HCT116 (cell line): ENCODE results near the gene BFSP2. TPM values are rescaled to one million over a fixed set of nuclear protein-coding genes. Genes with fewer than 3 reads are reported as not detected.

Experiments
- ATAC-seq: fragments of 200-7000 bp; cut with Tn5 transposase; 2 replicates; pipeline ENCODE4 v1.9.1; 2020; ENCODE audit warnings: mild to moderate bottlenecking, moderate library complexity
- BruUV-seq: library from RNA; stranded (reverse); fragments of 400-500 nt; replicated peaks from 2 replicates; lab custom pipeline; 2021; lab: Mats Ljungman, UMichigan
- CTCF ChIA-PET: fragments of 300-600 bp; sonication (Branson Sonifier 250); formaldehyde crosslinking; loops from one replicate; lab custom pipeline; 2021; ENCODE audit warnings: antibody characterized with exemption; lab: Charles Lee
- POLR2A ChIA-PET: fragments of 300-600, 350-600 bp; sonication (Branson Sonifier 250); formaldehyde crosslinking; loops from one replicate; lab custom pipeline; 2021; ENCODE audit warnings: antibody characterized with exemption; lab: Charles Lee
- RAD21 ChIA-PET, 2 experiments: fragments of 300-600 bp; sonication (Branson Sonifier 250); formaldehyde crosslinking; loops; one replicate each; lab custom pipeline; 2023; ENCODE audit warnings: low total read pairs in 2 of 2; ENCODE audit not compliant: uncharacterized antibody in 2 of 2, unreplicated experiment in 2 of 2, low non-redundant PET in 1 of 2; lab: Charles Lee
- DNase-seq: peaks from one replicate; pipeline ENCODE4 v3.0.0-alpha.2; 2010; ENCODE audit warnings: low read depth, low spot score
- H2AFZ ChIP-seq: fragments of 200-600 bp; shearing (Covaris generic), sonication (generic); 2 replicates; pipeline ENCODE4 v1.6.1; 2017; ENCODE audit warnings: low read depth, mixed run types, mixed read lengths, antibody characterized with exemption, low read length; ENCODE audit not compliant: poor library complexity, severe bottlenecking
- H3K27ac ChIP-seq: 2 replicates; pipeline ENCODE4 v1.5.1; 2012; ENCODE audit warnings: low read depth, low read length
- H3K27me3 ChIP-seq: fragments of 200-600 bp; sonication (generic); 2 replicates; pipeline ENCODE4 v1.6.1; 2016; ENCODE audit warnings: mixed run types, low read length, mixed read lengths; ENCODE audit not compliant: insufficient read depth
- H3K36me3 ChIP-seq, 2 experiments: fragments of 200-500 bp in 1 of 2; fragments of 200-600 bp in 1 of 2; sonication (Bioruptor generic) in 1 of 2; sonication (generic) in 1 of 2; 2 replicates each; pipeline versions ENCODE4 v1.5.1 to v1.6.1; 2014 to 2016; ENCODE audit warnings: low read length in 2 of 2, inconsistent platforms in 1 of 2, mixed read lengths in 1 of 2, mixed run types in 1 of 2; ENCODE audit not compliant: insufficient read depth in 2 of 2, control insufficient read depth in 1 of 2
- H3K4me1 ChIP-seq, 2 experiments: fragments of 200-600 bp in 1 of 2; sonication (generic) in 1 of 2; 2 replicates each; pipeline versions ENCODE4 v1.5.1 to v1.6.1; 2012 to 2017; ENCODE audit warnings: low read length in 2 of 2, inconsistent platforms in 1 of 2, mild to moderate bottlenecking in 1 of 2, mixed read lengths in 1 of 2, mixed run types in 1 of 2, moderate library complexity in 1 of 2; ENCODE audit not compliant: insufficient read depth in 2 of 2, control insufficient read depth in 1 of 2
- H3K4me2 ChIP-seq: fragments of 200-600 bp; sonication (generic); 2 replicates; pipeline ENCODE4 v1.6.1; 2017; ENCODE audit warnings: mixed run types, low read length, mixed read lengths
- H3K4me3 ChIP-seq, 2 experiments: fragments of 200-600 bp in 1 of 2; sonication (generic) in 1 of 2; replicated peaks in 1 of 2; 2 replicates each; pipeline ENCODE4 v1.5.1; 2011 to 2016; ENCODE audit warnings: low read length in 2 of 2, control low read depth in 1 of 2, low read depth in 1 of 2, mild to moderate bottlenecking in 1 of 2, mixed read lengths in 1 of 2, mixed run types in 1 of 2
- H3K79me2 ChIP-seq: fragments of 200-600 bp; sonication (generic); 2 replicates; pipeline ENCODE4 v1.6.1; 2017; ENCODE audit warnings: mild to moderate bottlenecking, mixed run types, low read length, moderate library complexity, mixed read lengths; ENCODE audit not compliant: insufficient read depth
- H3K9ac ChIP-seq: fragments of 200-600 bp; sonication (generic); 2 replicates; pipeline ENCODE4 v1.6.1; 2016; ENCODE audit warnings: low read length, mixed read lengths
- H3K9me2 ChIP-seq: fragments of 200-600 bp; sonication (generic), shearing (Covaris generic); 2 replicates; pipeline ENCODE4 v1.6.1; 2017; ENCODE audit warnings: mixed run types, mild to moderate bottlenecking, moderate library complexity; ENCODE audit not compliant: insufficient read depth
- H3K9me3 ChIP-seq, 2 experiments: fragments of 200-500 bp in 1 of 2; fragments of 200-600 bp in 1 of 2; sonication (Bioruptor generic) in 1 of 2; sonication (generic) in 1 of 2; 2 replicates each; pipeline ENCODE4 v1.6.1; 2014 to 2017; ENCODE audit warnings: low read length in 2 of 2, mixed read lengths in 2 of 2, inconsistent platforms in 1 of 2, low read depth in 1 of 2, mild to moderate bottlenecking in 1 of 2, mixed run types in 1 of 2, moderate library complexity in 1 of 2; ENCODE audit not compliant: control insufficient read depth in 1 of 2, insufficient read depth in 1 of 2
- H4K20me1 ChIP-seq: fragments of 200-600 bp; sonication (generic), shearing (Covaris generic); 2 replicates; pipeline ENCODE4 v1.6.1; 2017; ENCODE audit warnings: mixed run types, mild to moderate bottlenecking, moderate library complexity; ENCODE audit not compliant: insufficient read depth
- CEBPB ChIP-seq: IDR thresholded peaks from 2 replicates; pipeline ENCODE4 v1.6.1; 2012; ENCODE audit warnings: low read depth
- EGR1 ChIP-seq: IDR thresholded peaks from 2 replicates; pipeline ENCODE4 v1.6.1; 2012; ENCODE audit warnings: low read depth
- EZH2 ChIP-seq: fragments of 200-600 bp; sonication (generic); IDR thresholded peaks from 2 replicates; pipeline ENCODE4 v1.6.1; 2017; ENCODE audit warnings: antibody characterized with exemption, mixed run types
- FOSL1 ChIP-seq: IDR thresholded peaks from 2 replicates; pipeline ENCODE4 v1.6.1; 2012; ENCODE audit warnings: low read depth
- JUND ChIP-seq: IDR thresholded peaks from 2 replicates; pipeline ENCODE4 v1.6.1; 2012
- POLR2AphosphoS5 ChIP-seq: IDR thresholded peaks from 2 replicates; pipeline ENCODE4 v1.6.1; 2011; ENCODE audit warnings: mild to moderate bottlenecking, low read depth, low read length, moderate library complexity
- RAD21 ChIP-seq: IDR thresholded peaks from 2 replicates; pipeline ENCODE4 v1.6.1; 2012; ENCODE audit warnings: low read depth, mild to moderate bottlenecking
- SIN3A ChIP-seq: IDR thresholded peaks from 2 replicates; pipeline ENCODE4 v1.6.1; 2012; ENCODE audit warnings: low read depth
- SP1 ChIP-seq: IDR thresholded peaks from 2 replicates; pipeline ENCODE4 v1.6.1; 2012; ENCODE audit warnings: low read depth
- SRF ChIP-seq: IDR thresholded peaks from 2 replicates; pipeline ENCODE4 v1.6.1; 2012; ENCODE audit warnings: low read depth
- TCF7L2 ChIP-seq: IDR thresholded peaks from 2 replicates; pipeline ENCODE4 v1.7.0; 2011; ENCODE audit warnings: borderline replicate concordance, inconsistent platforms; ENCODE audit not compliant: insufficient read depth, insufficient read length; ENCODE audit errors: extremely low read depth
- YY1 ChIP-seq: IDR thresholded peaks from 2 replicates; pipeline ENCODE4 v1.6.1; 2011; ENCODE audit warnings: low read length, low read depth, moderate library complexity, mild to moderate bottlenecking; ENCODE audit not compliant: insufficient replicate concordance; ENCODE audit errors: extremely low read depth
- ZFX ChIP-seq: fragments of 450-650 bp; IDR thresholded peaks from 2 replicates; pipeline ENCODE4 v1.6.1; 2017
- ZNF274 ChIP-seq: fragments of 200-500 bp; sonication (Bioruptor generic); IDR thresholded peaks from 2 replicates; pipeline ENCODE4 v1.6.1; 2014; ENCODE audit warnings: mild to moderate bottlenecking, low read depth, low read length, inconsistent platforms
- intact Hi-C: fragments of 100-400 bp; cut with micrococcal nuclease; formaldehyde crosslinking; loops from 2 replicates; pipeline ENCODE4 v1.10.0; 2022
- total RNA-seq: library from RNA; stranded (reverse); gene quantifications from one replicate; pipeline ENCODE4 v1.2.1, GENCODE V29; 2021; ENCODE audit not compliant: unreplicated experiment
- TF ChIP-seq, protein P1 (sequence below): IDR thresholded peaks from 2 replicates; pipeline ENCODE4 v1.6.1; 2012
- TF ChIP-seq, protein P2 (sequence below): IDR thresholded peaks from 2 replicates; pipeline ENCODE4 v1.6.1; 2012
- TF ChIP-seq, protein P3 (sequence below): IDR thresholded peaks from 2 replicates; pipeline ENCODE4 v1.6.1; 2012; ENCODE audit warnings: low read depth

The BFSP2 gene
- total RNA-seq, 1 experiment from 2014 or later: not detected

DNA sequence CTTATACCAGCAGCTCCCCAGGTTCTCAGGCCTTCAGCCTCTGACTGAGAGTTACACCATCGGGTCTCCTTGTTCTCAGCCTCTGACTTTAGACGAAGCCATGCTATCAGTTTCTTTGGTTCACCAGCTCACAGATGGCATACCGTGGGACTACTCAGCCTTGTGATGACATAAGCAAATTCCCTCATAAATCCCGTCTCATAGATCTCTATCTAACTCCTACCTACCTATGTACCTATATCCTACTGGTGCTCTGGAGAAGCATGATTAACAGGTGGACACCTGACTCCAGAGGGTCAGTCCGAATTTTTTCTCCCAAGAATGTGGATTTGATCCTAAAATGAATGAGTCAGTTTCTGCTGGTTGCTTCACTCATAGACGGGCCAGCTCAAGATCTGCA, 114.6 kb downstream of the BFSP2 start:
- Histone ChIP-seq H3K9me2 (no peaks in the 10 kb centered on the region), H3K4me3 (no peak overlapping the region), H3K79me2 (no peaks in the 10 kb centered on the region), H3K9me3 (no peaks in the 10 kb centered on the region), H2AFZ (no peak overlapping the region), H3K27me3 (no peaks in the 10 kb centered on the region), H4K20me1 (no peaks in the 10 kb centered on the region), H3K36me3 (no peaks in the 10 kb centered on the region), H3K9ac (no peak overlapping the region), H3K27ac (no peak overlapping the region)
- RAD21 ChIA-PET: no interaction called here
- CTCF ChIA-PET: no interaction called here
- no peak for ATAC-seq
- TF ChIP-seq TCF7L2 (no peak), SP1 (no peak), YY1 (no peak), EZH2 (no peak), ZNF274 (no peak), EGR1 (no peak)
- TF ChIP-seq, protein P1, sequence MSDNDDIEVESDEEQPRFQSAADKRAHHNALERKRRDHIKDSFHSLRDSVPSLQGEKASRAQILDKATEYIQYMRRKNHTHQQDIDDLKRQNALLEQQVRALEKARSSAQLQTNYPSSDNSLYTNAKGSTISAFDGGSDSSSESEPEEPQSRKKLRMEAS: no peak
- TF ChIP-seq, protein P2, sequence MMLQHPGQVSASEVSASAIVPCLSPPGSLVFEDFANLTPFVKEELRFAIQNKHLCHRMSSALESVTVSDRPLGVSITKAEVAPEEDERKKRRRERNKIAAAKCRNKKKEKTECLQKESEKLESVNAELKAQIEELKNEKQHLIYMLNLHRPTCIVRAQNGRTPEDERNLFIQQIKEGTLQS: no peak
- TF ChIP-seq, all 23 proteins: peak for 0
- Histone ChIP-seq H3K4me1 (no peaks in the 10 kb centered on the region), H3K4me2 (no peak overlapping the region)
- no peak for DNase-seq
- POLR2A ChIA-PET: no interaction called here
- intact Hi-C loops: no loop called here
- BruUV-seq: no TSS peak

DNA sequence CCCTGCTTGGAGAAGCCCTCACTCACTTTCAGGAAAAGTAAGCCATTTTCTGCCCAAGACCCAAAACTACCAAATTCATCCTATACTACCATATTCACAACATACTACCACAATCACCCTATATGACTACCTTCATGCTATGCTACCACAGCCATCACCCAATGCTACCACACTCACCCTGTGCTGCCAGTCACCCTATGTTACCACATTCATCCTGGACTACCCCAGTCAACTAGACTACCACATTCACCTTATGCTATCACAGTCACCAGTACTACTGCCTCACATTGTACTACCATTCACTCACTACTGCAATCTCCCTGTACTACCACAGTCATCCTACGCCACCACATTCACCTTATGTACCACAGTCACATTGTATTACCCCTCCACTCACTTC, 115.3 kb downstream of the BFSP2 start:
- RAD21 ChIA-PET: no interaction called here
- CTCF ChIA-PET: no interaction called here

More for the DNA sequence above, 115.3 kb downstream of the BFSP2 start:
- H3K9me2 ChIP-seq: no peaks in the 10 kb centered on the region
- no peak overlapping the region for H3K4me3 ChIP-seq
- DNase-seq (no peak), ATAC-seq (no peak)
- no peaks in the 10 kb centered on the region for H3K36me3 ChIP-seq
- H3K79me2 ChIP-seq: no peaks in the 10 kb centered on the region
- POLR2A ChIA-PET: no interaction called here
- no peaks in the 10 kb centered on the region for H3K9me3 ChIP-seq
- H3K27ac ChIP-seq: no peak overlapping the region
- H3K4me2 ChIP-seq: no peak overlapping the region
- no peaks in the 10 kb centered on the region for H3K4me1 ChIP-seq
- no peaks in the 10 kb centered on the region for H4K20me1 ChIP-seq
- no TSS peak for BruUV-seq
- TF ChIP-seq CEBPB (no peak), TCF7L2 (no peak), JUND (no peak), POLR2AphosphoS5 (no peak), EGR1 (no peak), EZH2 (no peak), SIN3A (no peak), FOSL1 (no peak), SRF (no peak), RAD21 (no peak), ZFX (no peak), ZNF274 (no peak)
- TF ChIP-seq, protein P3, sequence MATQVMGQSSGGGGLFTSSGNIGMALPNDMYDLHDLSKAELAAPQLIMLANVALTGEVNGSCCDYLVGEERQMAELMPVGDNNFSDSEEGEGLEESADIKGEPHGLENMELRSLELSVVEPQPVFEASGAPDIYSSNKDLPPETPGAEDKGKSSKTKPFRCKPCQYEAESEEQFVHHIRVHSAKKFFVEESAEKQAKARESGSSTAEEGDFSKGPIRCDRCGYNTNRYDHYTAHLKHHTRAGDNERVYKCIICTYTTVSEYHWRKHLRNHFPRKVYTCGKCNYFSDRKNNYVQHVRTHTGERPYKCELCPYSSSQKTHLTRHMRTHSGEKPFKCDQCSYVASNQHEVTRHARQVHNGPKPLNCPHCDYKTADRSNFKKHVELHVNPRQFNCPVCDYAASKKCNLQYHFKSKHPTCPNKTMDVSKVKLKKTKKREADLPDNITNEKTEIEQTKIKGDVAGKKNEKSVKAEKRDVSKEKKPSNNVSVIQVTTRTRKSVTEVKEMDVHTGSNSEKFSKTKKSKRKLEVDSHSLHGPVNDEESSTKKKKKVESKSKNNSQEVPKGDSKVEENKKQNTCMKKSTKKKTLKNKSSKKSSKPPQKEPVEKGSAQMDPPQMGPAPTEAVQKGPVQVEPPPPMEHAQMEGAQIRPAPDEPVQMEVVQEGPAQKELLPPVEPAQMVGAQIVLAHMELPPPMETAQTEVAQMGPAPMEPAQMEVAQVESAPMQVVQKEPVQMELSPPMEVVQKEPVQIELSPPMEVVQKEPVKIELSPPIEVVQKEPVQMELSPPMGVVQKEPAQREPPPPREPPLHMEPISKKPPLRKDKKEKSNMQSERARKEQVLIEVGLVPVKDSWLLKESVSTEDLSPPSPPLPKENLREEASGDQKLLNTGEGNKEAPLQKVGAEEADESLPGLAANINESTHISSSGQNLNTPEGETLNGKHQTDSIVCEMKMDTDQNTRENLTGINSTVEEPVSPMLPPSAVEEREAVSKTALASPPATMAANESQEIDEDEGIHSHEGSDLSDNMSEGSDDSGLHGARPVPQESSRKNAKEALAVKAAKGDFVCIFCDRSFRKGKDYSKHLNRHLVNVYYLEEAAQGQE: no peak
- TF ChIP-seq, protein P1: no peak
- no peak overlapping the region for H3K9ac ChIP-seq
- no peak overlapping the region for H2AFZ ChIP-seq
- H3K27me3 ChIP-seq: no peaks in the 10 kb centered on the region
- intact Hi-C loops: no loop called here
